WTC11 (cell line): ENCODE results near the gene SH2D5.

Source experiments
- JUN ChIP-seq: sonication (generic); formaldehyde crosslinking; IDR thresholded peaks from 2 replicates; pipeline ENCODE4 v1.8.0; 2023; ENCODE audit warnings: mild to moderate bottlenecking, missing genetic modification reagents
- SP1 ChIP-seq: sonication (generic); formaldehyde crosslinking; conservative IDR thresholded peaks from 2 replicates; pipeline ENCODE4 v1.8.1; 2022; ENCODE audit warnings: missing genetic modification reagents
- TF ChIP-seq, protein P1 (sequence below): sonication (generic); formaldehyde crosslinking; IDR thresholded peaks from 2 replicates; pipeline ENCODE4 v1.8.1; 2023; ENCODE audit warnings: mild to moderate bottlenecking, missing genetic modification reagents
- TF ChIP-seq, protein P2 (sequence below): fragments of 200-600 bp; IDR thresholded peaks from 2 replicates; pipeline ENCODE4 v1.8.0; 2022; ENCODE audit warnings: antibody characterized with exemption
- TF ChIP-seq, protein P3 (sequence below): sonication (generic); formaldehyde crosslinking; IDR thresholded peaks from 2 replicates; pipeline ENCODE4 v1.8.1; 2022; ENCODE audit warnings: mild to moderate bottlenecking, missing genetic modification reagents, moderate library complexity, borderline replicate concordance
- TF ChIP-seq, protein P4 (sequence below): sonication (generic); formaldehyde crosslinking; IDR thresholded peaks from 2 replicates; pipeline ENCODE4 v1.8.1; 2023; ENCODE audit warnings: mild to moderate bottlenecking, missing genetic modification reagents, borderline replicate concordance

DNA sequence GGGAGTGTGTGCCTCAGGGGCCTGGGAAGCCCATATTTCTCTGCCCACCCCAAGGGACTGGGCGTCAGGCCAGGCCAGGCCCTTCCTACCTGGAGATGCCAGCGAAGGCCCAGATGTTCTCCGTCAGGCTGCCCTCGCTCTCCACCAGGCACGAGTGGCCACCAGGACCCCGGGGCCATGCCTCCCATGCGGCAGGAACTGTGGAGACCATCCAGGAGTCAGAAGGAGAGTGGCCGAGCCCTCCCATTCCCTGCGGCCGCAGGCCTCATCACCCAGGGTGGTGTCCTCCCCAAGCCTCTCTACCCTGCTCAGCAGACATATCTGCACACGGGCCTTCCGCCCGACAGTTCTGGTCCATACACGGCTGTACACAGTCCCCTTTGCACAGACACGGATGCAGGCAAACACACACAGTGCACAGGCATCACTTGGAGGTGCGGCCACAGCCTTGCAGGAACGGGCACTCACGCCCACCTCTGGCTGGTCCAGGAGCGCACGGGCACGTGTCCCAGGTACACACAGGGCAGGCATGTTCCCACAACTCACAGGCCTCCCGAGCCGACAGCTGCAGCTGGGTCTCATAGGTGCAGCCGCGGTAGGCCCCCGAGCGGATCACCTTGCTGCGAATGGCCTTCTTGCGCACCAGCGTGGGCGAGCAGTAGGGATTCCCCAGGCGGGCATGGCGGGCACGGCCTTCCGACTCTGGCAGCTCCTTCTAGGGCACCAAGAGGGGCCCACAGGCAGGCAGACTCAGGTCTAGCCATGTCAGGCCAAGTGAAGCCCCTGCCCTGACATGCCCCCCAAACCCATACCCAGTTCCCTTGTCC lies 8.8 kb downstream of the SH2D5 start:
- no peak for TF ChIP-seq JUN (CRISPR knock-in tag)
- TF ChIP-seq, protein P1, sequence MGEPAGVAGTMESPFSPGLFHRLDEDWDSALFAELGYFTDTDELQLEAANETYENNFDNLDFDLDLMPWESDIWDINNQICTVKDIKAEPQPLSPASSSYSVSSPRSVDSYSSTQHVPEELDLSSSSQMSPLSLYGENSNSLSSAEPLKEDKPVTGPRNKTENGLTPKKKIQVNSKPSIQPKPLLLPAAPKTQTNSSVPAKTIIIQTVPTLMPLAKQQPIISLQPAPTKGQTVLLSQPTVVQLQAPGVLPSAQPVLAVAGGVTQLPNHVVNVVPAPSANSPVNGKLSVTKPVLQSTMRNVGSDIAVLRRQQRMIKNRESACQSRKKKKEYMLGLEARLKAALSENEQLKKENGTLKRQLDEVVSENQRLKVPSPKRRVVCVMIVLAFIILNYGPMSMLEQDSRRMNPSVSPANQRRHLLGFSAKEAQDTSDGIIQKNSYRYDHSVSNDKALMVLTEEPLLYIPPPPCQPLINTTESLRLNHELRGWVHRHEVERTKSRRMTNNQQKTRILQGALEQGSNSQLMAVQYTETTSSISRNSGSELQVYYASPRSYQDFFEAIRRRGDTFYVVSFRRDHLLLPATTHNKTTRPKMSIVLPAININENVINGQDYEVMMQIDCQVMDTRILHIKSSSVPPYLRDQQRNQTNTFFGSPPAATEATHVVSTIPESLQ (CRISPR knock-in tag) = no peak
- TF ChIP-seq SP1 (CRISPR knock-in tag) = no peak
- TF ChIP-seq, protein P2, sequence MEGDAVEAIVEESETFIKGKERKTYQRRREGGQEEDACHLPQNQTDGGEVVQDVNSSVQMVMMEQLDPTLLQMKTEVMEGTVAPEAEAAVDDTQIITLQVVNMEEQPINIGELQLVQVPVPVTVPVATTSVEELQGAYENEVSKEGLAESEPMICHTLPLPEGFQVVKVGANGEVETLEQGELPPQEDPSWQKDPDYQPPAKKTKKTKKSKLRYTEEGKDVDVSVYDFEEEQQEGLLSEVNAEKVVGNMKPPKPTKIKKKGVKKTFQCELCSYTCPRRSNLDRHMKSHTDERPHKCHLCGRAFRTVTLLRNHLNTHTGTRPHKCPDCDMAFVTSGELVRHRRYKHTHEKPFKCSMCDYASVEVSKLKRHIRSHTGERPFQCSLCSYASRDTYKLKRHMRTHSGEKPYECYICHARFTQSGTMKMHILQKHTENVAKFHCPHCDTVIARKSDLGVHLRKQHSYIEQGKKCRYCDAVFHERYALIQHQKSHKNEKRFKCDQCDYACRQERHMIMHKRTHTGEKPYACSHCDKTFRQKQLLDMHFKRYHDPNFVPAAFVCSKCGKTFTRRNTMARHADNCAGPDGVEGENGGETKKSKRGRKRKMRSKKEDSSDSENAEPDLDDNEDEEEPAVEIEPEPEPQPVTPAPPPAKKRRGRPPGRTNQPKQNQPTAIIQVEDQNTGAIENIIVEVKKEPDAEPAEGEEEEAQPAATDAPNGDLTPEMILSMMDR = no peak
- TF ChIP-seq, protein P3, sequence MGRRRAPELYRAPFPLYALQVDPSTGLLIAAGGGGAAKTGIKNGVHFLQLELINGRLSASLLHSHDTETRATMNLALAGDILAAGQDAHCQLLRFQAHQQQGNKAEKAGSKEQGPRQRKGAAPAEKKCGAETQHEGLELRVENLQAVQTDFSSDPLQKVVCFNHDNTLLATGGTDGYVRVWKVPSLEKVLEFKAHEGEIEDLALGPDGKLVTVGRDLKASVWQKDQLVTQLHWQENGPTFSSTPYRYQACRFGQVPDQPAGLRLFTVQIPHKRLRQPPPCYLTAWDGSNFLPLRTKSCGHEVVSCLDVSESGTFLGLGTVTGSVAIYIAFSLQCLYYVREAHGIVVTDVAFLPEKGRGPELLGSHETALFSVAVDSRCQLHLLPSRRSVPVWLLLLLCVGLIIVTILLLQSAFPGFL (CRISPR knock-in tag) = no peak
- TF ChIP-seq, protein P4, sequence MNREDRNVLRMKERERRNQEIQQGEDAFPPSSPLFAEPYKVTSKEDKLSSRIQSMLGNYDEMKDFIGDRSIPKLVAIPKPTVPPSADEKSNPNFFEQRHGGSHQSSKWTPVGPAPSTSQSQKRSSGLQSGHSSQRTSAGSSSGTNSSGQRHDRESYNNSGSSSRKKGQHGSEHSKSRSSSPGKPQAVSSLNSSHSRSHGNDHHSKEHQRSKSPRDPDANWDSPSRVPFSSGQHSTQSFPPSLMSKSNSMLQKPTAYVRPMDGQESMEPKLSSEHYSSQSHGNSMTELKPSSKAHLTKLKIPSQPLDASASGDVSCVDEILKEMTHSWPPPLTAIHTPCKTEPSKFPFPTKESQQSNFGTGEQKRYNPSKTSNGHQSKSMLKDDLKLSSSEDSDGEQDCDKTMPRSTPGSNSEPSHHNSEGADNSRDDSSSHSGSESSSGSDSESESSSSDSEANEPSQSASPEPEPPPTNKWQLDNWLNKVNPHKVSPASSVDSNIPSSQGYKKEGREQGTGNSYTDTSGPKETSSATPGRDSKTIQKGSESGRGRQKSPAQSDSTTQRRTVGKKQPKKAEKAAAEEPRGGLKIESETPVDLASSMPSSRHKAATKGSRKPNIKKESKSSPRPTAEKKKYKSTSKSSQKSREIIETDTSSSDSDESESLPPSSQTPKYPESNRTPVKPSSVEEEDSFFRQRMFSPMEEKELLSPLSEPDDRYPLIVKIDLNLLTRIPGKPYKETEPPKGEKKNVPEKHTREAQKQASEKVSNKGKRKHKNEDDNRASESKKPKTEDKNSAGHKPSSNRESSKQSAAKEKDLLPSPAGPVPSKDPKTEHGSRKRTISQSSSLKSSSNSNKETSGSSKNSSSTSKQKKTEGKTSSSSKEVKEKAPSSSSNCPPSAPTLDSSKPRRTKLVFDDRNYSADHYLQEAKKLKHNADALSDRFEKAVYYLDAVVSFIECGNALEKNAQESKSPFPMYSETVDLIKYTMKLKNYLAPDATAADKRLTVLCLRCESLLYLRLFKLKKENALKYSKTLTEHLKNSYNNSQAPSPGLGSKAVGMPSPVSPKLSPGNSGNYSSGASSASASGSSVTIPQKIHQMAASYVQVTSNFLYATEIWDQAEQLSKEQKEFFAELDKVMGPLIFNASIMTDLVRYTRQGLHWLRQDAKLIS (CRISPR knock-in tag) = no peak
